Effector CD4-positive, alpha-beta T cell (primary cell): ENCODE data around the gene RIIAD1.
"Not testable (repeated sequence)": the region's sequence is repeated elsewhere in the genome, so short reads cannot be mapped to it uniquely, and the experiment has no call there.

Experiments
- DNase-seq: peaks from one replicate; pipeline ENCODE4 v3.0.0-alpha.2; 2020

Gene RIIAD1

DNA sequence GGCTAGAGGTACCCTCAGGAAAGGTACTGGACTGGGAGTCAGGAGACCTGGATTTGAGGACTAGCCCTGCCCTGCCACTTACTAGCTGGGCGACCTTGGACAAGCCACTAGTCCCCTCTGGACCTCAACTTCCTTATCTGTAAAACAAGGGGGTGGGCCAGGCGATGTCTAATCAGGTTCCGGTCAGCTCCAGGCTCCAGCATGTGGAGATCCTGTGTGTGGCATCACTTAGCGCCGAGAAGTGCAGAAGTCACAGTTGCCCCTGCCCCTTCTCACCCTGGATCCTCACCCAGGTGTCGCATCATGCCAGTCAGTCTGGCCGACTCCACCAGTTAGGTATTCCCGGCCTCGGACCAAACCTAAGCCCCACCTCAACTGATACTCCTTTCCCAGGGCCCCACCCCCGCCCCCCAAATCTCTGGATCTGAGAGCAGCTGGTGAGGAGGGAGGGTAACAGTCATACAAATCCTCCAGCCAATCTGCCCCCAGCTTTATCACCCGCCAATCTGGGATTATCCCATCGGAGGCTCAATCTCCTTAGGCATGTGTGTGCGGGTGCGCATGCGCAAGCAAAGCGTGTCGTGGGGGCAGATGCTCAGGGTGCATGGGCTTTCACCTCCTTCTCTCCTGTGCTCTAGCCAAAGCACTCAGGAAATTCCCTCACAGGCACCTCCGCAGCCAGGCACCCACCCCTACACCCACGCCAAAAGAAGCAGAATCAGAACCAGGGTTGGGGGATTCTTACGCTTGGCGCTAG lies 10.1 kb upstream of the RIIAD1 start:
- no peak for DNase-seq

DNA sequence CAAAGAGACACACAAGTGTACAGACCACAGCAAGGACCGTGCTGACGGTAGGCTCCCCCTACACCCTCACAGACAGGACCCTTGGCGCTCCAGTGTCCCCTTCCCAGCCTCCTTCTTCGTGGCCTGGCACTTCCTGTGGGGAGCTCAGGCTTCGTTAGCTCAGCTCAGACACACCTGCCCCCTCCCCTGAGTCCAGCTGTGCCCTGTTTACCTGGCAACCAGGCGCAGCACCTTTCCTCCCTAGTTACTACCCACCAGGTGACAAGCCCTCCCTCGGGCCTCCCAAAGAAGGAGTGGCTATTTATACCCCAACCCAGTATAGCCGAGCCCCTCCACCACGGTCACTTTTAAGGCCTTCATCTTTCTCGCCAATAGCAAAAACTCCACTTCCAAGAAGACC lies 9.4 kb upstream of the RIIAD1 start:
- DNase-seq: no peak

DNA sequence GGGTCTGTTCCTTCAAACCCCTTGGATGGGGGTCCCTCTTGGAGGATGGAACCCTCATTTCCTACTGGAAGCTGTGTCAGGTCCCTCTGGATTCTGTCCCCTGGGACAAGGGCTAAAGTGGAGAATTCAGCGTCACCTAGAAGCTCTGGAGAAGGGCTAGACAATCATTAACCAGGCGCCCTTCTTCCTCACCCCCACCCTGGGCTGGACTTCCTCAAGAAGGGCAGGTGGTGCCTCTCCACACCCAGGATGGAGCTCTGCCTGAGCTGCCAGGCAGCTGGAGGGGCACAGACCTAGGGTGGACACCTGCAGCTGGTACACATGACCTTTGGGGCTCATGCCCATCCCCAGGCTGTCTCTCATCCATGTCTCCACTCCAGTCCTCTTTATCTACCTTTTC lies 8.3 kb upstream of the RIIAD1 start:
- DNase-seq: no peak

DNA sequence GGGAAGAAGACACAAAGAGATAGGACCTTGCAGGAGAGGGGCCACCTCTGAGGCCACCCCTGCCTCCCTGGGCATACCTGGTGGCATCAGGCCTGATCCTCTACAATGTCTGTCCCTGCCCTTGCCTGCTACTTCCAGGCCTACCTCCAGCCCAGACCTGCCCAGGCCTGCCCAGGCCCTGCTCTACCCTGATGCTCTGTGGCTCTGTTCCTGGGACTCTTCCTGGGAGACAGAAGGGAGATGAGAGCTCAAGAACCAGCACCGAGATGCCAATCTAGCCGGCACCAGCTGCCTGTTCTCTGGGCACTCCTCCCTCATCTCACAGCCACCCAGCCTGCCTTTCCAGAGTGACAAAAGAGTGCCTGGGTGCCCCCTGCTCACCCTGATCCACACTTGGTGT lies 7.4 kb upstream of the RIIAD1 start:
- DNase-seq: no peak

DNA sequence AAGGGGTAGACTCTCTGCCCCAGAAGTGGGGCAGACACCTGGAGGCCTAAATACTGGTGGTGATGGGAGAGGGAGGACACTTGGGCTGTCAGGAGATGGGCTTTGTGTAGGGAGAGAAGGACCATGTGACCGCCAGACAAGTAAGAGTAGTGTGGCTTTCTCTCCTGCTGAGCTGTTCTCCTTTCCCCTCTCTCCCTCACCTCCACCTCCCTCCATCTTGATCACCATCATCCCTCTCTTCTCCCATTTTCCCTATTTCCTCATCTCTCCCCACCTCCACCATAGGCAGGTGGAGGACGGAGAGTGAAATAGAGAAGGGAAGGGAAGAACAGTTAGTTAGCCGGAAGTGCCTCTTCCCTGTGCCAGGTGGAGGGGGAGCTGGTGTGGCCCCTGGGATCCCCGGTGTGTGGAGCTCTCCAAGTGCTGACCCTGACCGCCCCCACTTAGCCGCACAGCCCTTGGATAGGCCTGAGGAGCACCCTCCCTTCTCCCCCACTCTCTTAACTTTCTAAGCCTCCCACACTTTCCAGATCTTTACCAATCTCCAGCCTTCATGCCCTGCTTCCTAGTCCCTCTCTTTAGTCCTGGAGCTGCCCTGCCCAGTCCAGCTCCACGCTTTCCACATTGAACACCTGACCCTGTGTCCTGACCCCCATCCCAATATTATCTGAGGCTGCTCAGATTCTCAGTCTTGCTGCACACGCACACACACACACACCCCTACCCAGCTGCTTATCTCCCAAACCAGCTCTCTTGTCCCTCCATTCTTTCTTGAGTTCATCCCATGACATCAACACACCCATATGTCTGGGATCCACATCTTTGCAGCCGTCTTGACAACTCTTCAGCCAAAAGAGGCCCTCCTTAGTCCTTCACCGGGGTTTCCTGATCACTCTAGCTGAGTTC lies 6.2 kb upstream of the RIIAD1 start:
- DNase-seq: no peak

DNA sequence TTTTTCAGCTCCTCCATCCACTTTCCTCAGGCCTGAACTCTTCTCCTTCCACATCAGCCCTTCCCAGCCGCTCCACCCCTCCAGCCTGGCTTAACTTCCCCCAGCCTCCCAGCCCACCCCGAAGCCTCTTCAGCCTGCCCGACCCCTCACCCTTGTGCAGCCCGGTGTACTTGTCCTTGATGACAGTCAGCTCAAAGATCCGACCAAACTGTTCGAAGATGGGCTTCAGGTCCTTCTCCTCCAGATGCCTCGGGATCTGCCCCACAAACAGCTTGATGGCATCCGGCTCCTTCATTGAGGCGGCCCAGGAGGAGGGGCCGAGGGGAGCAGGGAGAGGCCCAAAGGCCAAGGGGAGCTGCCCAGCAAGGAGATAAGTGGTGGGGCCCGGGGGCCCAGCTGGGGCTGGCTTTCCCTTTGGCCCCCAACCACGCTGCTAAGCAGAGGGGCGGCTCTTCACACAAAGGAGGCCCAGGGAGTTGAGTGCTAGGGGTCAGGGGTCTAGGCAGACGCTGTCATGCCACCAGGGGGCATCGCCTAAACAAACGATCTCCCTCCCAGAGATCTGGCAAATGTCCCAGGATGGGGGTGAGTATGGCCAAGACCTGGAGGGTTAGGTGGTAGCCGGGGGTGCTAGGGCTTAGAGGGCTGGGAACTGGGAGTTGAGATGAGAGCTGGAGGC lies 5.5 kb upstream of the RIIAD1 start:
- no peak for DNase-seq

DNA sequence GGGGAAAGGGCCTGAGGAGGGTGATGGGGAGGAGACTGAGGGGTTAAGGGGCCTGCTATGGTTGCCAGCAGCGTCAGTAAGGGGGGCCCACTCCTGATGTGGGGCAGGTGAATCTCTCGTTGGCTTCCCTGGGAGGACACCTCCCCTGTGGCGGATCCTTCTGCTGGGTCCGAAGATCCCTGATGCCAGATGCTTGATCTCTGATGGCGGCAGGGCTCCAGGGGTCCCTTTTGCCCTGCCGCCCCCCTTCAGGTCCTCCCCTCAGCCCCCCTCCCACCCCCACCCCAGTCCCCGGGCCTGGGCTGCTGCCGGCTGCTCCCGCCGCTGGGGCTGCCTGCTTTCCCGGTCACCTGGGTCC lies 4.9 kb upstream of the RIIAD1 start:
- DNase-seq: no peak

DNA sequence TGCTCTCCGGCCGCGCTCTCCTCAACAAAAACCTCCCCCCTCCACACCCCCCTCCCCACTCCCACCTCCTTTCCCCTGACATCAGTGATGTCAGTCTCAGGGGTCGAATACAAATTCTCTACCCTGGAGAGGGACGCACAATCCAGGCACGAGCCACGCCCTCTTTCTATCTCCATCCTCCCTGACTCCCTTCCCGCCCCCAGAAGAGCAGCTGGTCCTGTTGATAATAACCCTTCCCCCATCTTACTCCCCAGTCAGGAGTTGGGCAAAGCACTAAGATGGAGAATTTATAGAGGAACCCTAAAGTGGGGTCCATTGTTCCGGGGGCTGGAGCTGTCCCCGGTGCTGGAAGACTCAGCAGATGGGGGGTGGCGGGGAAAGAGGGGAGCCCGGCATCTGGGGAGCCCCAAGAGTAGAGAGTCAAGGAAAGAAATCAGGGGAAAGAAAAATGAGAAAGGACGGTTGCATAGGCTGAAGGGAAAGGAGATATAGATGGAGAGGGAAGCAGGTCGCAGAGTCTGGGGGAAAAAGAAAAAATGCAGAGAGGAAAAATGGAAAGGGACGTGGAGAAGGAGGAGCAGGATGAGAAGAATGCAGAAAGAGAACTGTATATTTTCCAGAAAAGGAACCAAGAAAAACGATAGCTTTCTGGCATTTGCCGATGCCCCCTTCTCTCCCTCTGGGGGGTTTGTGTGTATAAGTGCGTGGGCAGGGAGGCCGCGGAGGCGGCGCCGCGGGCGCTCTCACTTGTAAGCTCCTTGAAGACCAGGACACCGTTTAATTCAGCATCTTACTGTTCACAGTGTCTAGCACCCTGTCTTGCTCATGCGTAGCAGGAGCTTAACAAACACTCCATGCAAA lies 4.3 kb upstream of the RIIAD1 start, which contains the start of gene CELF3:
Gene CELF3, minus strand, starts transcription at position 33 of the 861 bp plus-strand sequence. CDS start 783 bp downstream, outside the sequence.
- DNase-seq: no peak

DNA sequence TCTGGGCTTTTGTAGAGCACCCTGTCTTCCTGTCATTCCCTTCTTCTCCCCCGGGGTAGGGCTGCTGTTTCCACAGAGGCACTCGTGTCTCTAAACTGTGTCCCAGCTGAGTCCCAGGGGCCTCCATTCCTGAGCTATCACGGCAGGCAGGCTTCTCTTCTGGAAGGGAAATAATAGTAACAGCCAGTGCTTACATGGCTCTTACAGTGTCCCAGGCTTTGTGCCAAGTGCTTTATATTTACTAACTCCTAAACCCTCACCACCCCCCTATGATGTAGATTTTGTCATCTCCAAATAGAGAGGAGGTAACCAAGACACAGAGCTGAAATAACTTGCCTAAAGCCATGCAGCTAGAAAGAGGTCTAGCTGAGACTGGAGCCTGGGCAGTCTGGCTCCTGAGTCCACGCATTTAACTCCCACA lies 3.3 kb upstream of the RIIAD1 start:
- DNase-seq: no peak

DNA sequence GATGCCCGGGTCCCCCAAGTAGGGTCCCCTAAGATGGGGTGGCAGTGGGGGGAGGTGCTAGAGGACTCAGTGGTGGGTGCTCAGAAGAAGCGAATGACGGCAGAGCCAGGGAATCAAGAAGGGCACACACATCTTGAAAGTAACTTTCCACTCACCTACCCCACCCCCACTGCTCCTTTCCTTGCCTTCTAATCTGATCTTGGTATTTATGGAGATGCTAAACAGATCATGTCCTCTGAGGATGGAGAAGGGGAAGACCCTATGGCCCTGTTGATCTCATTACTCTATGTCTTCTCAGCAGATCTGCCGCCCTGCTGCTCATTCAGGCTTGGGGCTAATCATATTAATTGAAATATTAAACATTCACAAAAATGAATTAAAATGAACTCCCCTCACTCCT lies 2.7 kb upstream of the RIIAD1 start:
- no peak for DNase-seq

DNA sequence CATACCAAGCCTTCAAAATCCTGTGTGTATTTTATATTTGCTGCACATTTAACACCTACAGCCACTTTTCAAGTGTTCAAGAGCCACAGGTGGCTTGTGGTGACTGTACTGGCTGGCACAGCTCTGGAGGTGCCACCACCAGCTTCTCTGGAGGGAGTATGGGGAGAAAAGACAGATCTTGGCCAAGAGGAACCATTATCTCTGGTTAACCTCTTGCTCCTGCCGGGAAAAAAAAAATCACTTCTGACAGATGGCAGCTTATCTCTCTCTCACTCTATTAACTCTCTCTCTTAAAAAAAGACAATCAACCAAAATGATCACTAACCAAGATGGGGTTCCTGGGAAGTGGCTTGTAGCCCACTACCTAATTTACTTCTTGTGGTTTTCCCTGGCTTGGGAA lies 1.2 kb upstream of the RIIAD1 start:
- no peak for DNase-seq

DNA sequence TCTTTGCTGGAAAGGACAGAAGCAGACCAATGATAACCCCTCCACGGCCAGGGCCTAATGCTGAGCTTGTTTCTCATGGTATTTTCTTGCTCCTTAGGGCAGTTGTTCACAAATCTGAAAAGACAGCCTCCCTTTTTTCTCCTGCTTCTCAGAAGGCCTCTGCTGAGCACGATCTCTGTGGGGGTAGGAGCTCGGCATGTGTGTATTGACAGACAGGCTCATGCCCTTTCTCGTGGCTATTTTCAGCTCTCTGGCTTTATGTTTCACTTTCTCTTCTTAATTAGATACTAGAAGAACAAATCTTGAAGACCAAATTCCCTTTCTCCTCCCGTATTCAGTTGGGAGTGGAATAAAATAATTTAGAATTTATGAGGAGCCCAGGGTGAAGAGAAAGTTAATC lies 768 bp upstream of the RIIAD1 start:
- DNase-seq: no peak

DNA sequence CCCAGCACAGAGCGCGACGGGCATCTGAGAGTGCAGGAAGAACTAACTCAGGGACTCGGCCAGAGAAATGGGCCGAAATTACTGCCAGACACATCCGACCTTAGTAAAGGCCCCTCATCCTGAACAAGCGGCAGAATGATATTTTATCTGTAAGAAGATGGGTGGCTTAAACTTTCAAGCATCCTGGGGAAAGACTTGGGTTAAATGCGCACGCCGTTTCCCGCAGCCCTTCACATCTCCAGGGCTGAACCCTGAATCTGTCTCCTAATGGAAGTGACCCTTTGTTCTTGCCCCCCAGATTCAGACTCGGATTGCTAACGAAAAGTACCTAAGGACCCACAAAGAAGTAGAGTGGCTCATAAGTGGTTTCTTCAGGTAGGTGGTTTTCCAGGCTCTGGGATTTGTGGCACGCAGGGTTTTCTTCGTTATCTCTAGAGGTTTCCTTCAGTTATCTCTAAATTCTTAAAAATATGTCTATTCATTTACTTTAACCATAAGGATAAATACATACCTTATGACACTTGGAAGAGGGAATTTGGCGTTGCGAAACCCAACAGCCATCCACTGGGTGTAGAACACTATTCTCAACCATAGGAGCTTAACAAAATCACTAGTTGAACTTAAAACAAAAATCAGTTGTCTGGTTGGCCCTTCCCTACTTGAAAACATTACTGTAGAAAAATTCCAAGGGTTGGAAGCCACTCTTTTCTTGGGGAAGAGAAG lies 627 bp downstream of the RIIAD1 start:
- no peak for DNase-seq

DNA sequence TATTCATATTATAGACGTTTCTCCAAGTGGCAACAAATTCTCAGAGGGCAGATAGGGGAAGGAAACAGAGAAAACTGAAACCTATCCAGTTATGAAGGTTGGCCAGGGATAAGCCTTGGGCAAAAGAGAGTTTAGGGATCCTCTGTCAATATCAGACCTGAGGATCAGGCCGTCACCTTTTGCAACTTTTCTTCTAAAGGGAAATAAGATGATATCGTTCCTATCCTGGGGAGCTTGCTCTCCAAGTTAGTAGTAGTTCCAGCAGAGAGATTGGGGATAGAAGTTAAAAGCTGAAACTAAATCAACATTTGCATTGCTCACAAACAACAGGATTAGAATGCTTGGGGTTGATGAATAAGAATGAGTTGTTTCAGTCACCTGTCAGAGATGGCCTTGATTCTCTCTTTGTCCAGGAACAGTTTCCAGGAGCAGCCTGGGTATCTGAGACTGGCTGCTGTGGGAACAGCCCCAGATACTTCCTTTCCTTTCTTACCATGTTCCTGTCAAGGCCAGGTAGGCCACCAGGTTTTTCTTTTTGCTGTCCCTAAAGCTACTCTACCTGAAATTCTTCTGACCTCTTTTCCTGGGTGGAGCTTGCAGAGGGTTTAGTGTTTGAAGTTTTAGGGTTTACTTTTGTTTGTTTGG lies 2.5 kb downstream of the RIIAD1 start:
- DNase-seq: no peak

DNA sequence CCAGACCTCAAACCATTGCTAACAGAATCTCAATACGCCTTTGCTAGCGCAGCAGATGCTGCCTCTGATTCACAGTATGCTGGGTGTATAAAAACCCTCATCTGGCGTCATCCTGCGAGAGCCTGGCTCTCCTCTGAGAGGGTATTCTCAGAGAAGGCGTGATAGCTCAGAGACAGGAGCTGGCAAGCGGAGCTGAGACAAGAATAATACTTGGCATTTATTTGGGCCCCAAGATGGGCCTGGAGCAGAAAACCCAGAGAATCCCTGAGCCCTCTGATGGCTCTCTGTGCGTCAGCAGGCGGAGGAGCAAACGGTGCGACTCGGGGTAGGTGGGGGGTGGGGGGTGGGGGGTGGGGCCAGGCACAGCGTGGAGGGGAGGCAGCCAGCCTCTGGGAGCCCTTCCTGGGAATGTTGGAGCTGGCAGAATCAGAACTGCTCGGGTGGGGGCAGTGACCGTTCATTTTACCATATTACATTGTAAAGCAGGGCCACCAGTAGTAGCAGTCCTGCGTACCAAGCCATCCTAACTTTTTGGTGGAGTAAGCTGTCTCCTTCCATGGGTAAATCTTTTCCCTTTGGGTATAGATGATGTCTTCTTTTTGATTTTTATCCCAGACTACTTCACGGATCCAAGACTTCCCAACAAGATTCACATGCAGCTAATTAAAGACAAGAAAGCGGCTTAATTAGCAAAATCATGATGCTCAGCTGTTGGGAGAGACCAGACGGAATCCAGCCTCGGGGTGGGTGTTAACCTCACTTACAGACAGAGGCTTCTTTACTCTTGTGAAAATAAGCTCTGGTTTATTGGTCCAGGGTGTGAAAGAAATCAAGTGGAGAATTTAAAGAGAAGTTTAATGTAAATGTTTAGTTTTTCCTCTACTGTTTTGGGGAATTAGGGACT lies 7.1 kb downstream of the RIIAD1 start:
- DNase-seq: no peak

DNA sequence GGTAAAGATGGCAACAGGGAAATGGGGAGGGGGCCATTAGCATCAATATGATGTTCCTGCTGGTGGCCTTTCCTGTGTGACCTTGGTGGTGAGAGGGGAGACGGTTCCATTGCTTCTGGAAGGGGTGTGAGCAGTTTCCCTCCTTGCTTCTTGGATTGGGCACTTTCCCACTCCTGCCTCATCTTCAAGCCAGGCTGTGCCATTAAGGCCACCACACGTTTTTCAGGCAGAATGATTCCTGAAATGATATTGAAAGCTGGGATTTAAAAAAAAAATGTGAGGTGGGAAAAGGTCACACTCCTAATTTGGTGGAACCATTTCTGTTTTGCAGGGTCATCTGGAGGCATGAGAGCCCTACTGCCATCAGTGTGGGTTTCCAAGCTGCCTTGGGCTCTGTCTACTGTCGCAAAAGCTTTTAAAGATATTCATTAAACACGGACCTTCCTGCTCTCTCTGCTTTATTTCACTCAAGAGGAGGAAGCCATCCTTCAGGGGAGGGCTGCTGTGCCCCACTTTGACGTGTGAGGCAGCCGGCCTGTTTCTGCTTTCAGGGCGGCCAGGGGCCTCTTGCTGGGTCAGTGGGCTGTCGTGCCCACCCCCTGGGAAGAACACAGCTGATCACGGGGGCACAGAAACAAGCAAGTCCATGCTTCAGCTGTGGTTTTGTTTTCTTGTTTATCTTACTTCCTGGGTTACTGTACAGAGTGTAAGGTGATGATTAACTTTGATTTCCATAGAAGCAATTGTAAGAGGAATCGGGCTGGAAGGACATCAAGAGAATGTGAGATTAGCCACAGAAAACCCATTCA lies 8.0 kb downstream of the RIIAD1 start:
- no peak for DNase-seq

DNA sequence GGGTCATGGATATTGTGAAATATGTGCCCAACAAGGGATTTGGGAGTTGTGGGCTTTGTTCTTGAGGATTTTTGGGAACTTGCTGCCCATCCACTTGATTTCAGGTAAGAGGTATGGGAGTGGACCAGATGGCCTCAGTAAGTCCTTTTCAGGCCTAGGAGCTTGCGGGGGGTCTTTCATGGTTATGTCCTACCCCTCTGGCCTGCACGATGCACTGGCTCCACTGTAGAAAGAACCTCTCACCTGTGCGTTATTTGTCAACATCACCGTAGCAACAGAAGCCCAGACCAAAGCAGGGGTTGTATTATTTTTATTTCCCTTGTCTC lies 8.6 kb downstream of the RIIAD1 start:
- no peak for DNase-seq

DNA sequence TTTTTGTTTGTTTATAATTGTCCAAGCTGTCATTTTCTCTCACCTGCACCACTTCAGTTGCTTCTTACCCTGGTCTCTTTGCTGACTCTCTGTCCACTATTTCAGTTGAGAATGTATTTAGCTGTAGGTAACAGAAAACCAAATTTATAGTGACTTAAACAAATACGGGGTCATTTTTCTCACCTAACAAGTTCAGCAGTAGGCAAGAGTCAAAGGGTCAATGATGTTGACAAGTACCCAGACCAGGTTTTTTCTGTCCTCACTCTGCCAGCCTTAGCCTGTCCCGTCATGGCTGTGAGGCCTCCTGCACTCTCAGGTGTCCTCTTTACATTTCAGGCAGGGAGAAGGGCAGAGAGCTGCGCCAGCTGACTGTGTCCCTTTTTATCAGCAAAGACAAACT lies 11.8 kb downstream of the RIIAD1 start:
- DNase-seq: no peak

DNA sequence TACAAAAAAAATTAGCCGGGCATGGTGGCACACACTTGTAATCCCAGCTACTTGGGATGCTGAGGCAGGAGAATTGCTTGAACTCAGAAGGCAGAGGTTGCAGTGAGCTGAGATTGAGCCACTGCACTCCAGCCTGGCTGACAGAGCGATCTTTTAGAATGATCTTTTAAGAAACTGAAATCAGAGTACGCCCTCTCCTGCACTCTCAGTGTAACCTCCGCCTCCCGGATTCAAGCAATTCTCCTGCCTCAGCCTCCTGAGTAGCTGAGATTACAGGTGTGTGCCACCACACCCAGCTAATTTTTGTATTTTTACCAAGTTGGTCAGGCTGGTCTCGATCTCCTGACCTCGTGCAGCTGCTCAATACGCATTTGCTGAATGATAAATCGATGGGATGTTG lies 12.7 kb downstream of the RIIAD1 start:
- DNase-seq: not testable (repeated sequence)

DNA sequence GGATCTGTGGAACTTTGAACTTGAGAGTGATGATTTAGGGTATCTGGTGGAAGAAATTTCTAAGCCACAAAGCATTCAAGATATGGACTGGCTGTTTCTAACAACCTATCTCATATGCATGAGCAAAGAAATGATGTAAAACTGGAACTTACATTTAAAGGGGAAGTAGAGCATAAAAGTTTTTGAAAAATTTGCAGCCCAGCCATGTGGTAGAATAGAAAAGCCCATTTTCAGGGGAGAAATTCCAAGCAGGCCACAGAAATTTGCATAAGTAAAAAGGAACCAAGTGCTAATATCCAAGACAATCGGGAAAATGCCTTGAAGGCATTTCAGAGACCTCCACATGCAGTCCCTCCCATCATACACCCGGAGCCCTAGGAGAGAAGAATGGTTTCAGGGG lies 15.7 kb downstream of the RIIAD1 start:
- no peak for DNase-seq
